ENCODE data around the gene EXTL1. TPM values are rescaled to one million over a fixed set of nuclear protein-coding genes. Genes with fewer than 3 reads are reported as not detected.

The EXTL1 gene
- polyA plus RNA-seq, 1 donor (not counting 4 experiments of a cell fraction or from before 2014, with no cell fraction given): 0.13 TPM

GRCh38 chr1:26036756-26037281 lies 15.2 kb downstream of the EXTL1 start:
- H3K27me3 ChIP-seq (ENCODE audit: control insufficient read depth, extremely low read depth, insufficient read depth, low read length): no peaks in the 10 kb centered on the region
- H3K4me3 ChIP-seq (ENCODE audit: control insufficient read depth in 2 of 3, extremely low read depth in 1 of 3, insufficient read depth in 2 of 3, low read depth in 1 of 3, low read length in 3 of 3): no peak overlapping the region
- no peaks in the 10 kb centered on the region for H3K9me3 ChIP-seq (ENCODE audit: control insufficient read depth, low read depth, low read length)
- dilution Hi-C loops (cut with MboI; ENCODE audit: extremely low pct_ligation_motif_present, low sequenced_read_pairs): no loop called here
- DNase-seq (ENCODE audit: low read depth, low spot score): no peak
- H3K4me2 ChIP-seq (ENCODE audit: control insufficient read depth, extremely low read depth, insufficient read depth, low read depth, low read length): no peak overlapping the region
- H3K9ac ChIP-seq (ENCODE audit: control insufficient read depth, extremely low read depth, insufficient read depth, low read length): no peak overlapping the region
- peaks cover 10% of the 10 kb centered on the region for H3K4me1 ChIP-seq (ENCODE audit: control insufficient read depth, extremely low read depth, insufficient read depth, low read length)
- no peaks in the 10 kb centered on the region for H4K20me1 ChIP-seq (ENCODE audit: control insufficient read depth, extremely low read depth, insufficient read depth, low read length)
- H2AFZ ChIP-seq (ENCODE audit: control insufficient read depth, low read length): no peak overlapping the region
- H3K79me2 ChIP-seq (ENCODE audit: control insufficient read depth, insufficient read depth, low read length): no peaks in the 10 kb centered on the region
- no peaks in the 10 kb centered on the region for H3K9me1 ChIP-seq (ENCODE audit: control insufficient read depth, extremely low read depth, insufficient read depth, low read length)
- no peak overlapping the region for H3K27ac ChIP-seq (ENCODE audit: control insufficient read depth, insufficient read depth, low read length)
- no peak for FAIRE-seq
- TF ChIP-seq CTCF (optimal IDR thresholded peaks at IDR 0.05 in 1 of 3, IDR thresholded peaks at IDR 0.05 in 1 of 3, conservative IDR thresholded peaks at IDR 0.05 in 1 of 3; ENCODE audit: extremely low read depth in 1 of 3, insufficient read depth in 2 of 3, low read length in 3 of 3) (no peak), EZH2 (IDR thresholded peaks at IDR 0.05; ENCODE audit: low read length) (no peak)
- no peaks in the 10 kb centered on the region for H3K36me3 ChIP-seq (ENCODE audit: control insufficient read depth in 2 of 2, extremely low read depth in 1 of 2, insufficient read depth in 2 of 2, low read length in 2 of 2)

- TF ChIP-seq CTCF (optimal IDR thresholded peaks at IDR 0.05 in 1 of 3, IDR thresholded peaks at IDR 0.05 in 1 of 3, conservative IDR thresholded peaks at IDR 0.05 in 1 of 3; ENCODE audit: extremely low read depth in 1 of 3, insufficient read depth in 2 of 3, low read length in 3 of 3): no peak
- TF ChIP-seq EZH2 (IDR thresholded peaks at IDR 0.05; ENCODE audit: low read length): no peak
- DNase-seq (ENCODE audit: low read depth, low spot score) (no peak), FAIRE-seq (no peak)
- Histone ChIP-seq H2AFZ (ENCODE audit: control insufficient read depth, low read length) (no peak overlapping the region), H3K79me2 (ENCODE audit: control insufficient read depth, insufficient read depth, low read length) (no peaks in the 10 kb centered on the region), H3K36me3 (ENCODE audit: control insufficient read depth in 2 of 2, extremely low read depth in 1 of 2, insufficient read depth in 2 of 2, low read length in 2 of 2) (no peaks in the 10 kb centered on the region), H3K27ac (ENCODE audit: control insufficient read depth, insufficient read depth, low read length) (no peak overlapping the region), H3K4me1 (ENCODE audit: control insufficient read depth, extremely low read depth, insufficient read depth, low read length) (peaks cover 10% of the 10 kb centered on the region), H3K27me3 (ENCODE audit: control insufficient read depth, extremely low read depth, insufficient read depth, low read length) (peaks cover 8% of the 10 kb centered on the region), H3K9me3 (ENCODE audit: control insufficient read depth, low read depth, low read length) (no peaks in the 10 kb centered on the region), H3K4me2 (ENCODE audit: control insufficient read depth, extremely low read depth, insufficient read depth, low read depth, low read length) (no peak overlapping the region), H3K9me1 (ENCODE audit: control insufficient read depth, extremely low read depth, insufficient read depth, low read length) (no peaks in the 10 kb centered on the region), H3K4me3 (ENCODE audit: control insufficient read depth in 2 of 3, extremely low read depth in 1 of 3, insufficient read depth in 2 of 3, low read depth in 1 of 3, low read length in 3 of 3) (no peak overlapping the region), H3K9ac (ENCODE audit: control insufficient read depth, extremely low read depth, insufficient read depth, low read length) (no peak overlapping the region), H4K20me1 (ENCODE audit: control insufficient read depth, extremely low read depth, insufficient read depth, low read length) (no peaks in the 10 kb centered on the region)
- dilution Hi-C loops (cut with MboI; ENCODE audit: extremely low pct_ligation_motif_present, low sequenced_read_pairs): no loop called here
Measured at GRCh38 chr1:26037904-26038303, 16.3 kb downstream of the EXTL1 start.
